Calu3 (cell line): ENCODE data around the gene VTA1. TPM values are rescaled to one million over a fixed set of nuclear protein-coding genes. Genes with fewer than 3 reads are reported as not detected.

ENCODE experiments used
- BruUV-seq: library from RNA; stranded (reverse); fragments of 400-500 nt; replicated peaks from 2 replicates; lab custom pipeline; 2021; lab: Mats Ljungman, UMichigan
- CTCF ChIA-PET: fragments of 300-600 bp; sonication (Branson Sonifier 250); formaldehyde crosslinking; loops from one replicate; lab custom pipeline; 2022; ENCODE audit warnings: antibody characterized with exemption; lab: Charles Lee
- DNase-seq: peaks from one replicate; pipeline ENCODE4 v3.0.0; 2022
- H3K27ac Mint-ChIP-seq: one replicate; pipeline ENCODE4 v1.8.0; 2022; ENCODE audit warnings: mixed read lengths; ENCODE audit not compliant: unreplicated experiment
- H3K27me3 Mint-ChIP-seq: one replicate; pipeline ENCODE4 v1.8.0; 2022; ENCODE audit warnings: mixed read lengths; ENCODE audit not compliant: unreplicated experiment
- H3K36me3 Mint-ChIP-seq: one replicate; pipeline ENCODE4 v1.8.0; 2022; ENCODE audit warnings: mild to moderate bottlenecking, moderate library complexity, mixed read lengths; ENCODE audit not compliant: insufficient read depth, unreplicated experiment
- H3K4me1 Mint-ChIP-seq: one replicate; pipeline ENCODE4 v1.8.0; 2022; ENCODE audit warnings: mild to moderate bottlenecking, low read depth, mixed read lengths; ENCODE audit not compliant: unreplicated experiment
- H3K4me3 Mint-ChIP-seq: one replicate; pipeline ENCODE4 v1.8.0; 2022; ENCODE audit warnings: mild to moderate bottlenecking, low read depth, moderate library complexity, mixed read lengths; ENCODE audit not compliant: unreplicated experiment
- H3K9me3 Mint-ChIP-seq: one replicate; pipeline ENCODE4 v1.8.0; 2022; ENCODE audit warnings: low read depth, mixed read lengths; ENCODE audit not compliant: unreplicated experiment
- CTCF ChIP-seq: fragments of 200-600 bp; IDR thresholded peaks from one replicate; pipeline ENCODE4 v1.8.0; 2022; ENCODE audit warnings: antibody characterized with exemption; ENCODE audit not compliant: unreplicated experiment
- intact Hi-C: fragments of 100-400 bp; cut with micrococcal nuclease; formaldehyde crosslinking; loops from one replicate; pipeline ENCODE4 v1.10.0; 2022; ENCODE audit not compliant: unreplicated experiment
- total RNA-seq: library from RNA; stranded (reverse); gene quantifications from 2 replicates; pipeline ENCODE4 v1.2.3, GENCODE V29; 2022

Gene VTA1
- total RNA-seq, 1 experiment from 2014 or later, result 35.5 TPM

- Mint-ChIP-seq H3K27ac (no peak overlapping the region), H3K9me3 (no peaks in the 10 kb centered on the region), H3K27me3 (no peaks in the 10 kb centered on the region), H3K4me1 (no peaks in the 10 kb centered on the region), H3K36me3 (no peaks in the 10 kb centered on the region), H3K4me3 (no peak overlapping the region)
- TF ChIP-seq CTCF, result no peak
- CTCF ChIA-PET, result no interaction called here
- DNase-seq, result no peak
- BruUV-seq, result no TSS peak
- intact Hi-C loops, result no loop called here
These were observed 24.3 kb downstream of the VTA1 start for GRCh38 chr6:142171351-142171750.

DNA sequence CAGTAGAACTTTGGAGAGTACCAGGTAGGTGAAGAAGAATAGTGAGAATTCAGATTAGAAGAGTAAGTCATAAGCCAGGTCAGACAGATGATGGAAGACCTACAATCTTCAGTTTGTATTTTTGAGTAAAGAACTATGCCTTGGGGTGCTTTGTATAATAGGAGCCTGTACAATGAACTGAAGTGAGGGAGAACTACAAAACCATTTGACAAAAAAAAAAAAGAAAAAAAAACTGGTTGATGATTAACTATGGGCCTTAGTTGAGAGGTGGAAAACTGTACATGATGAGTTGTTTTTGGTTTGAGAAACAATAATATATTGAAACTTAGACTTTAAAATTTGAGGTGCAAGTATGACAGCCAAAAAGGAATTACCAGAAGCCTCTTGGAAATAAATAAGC is 25.7 kb downstream of the VTA1 start:
- DNase-seq, result no peak
- Mint-ChIP-seq H3K36me3 (peaks cover 5% of the 10 kb centered on the region), H3K27ac (no peak overlapping the region), H3K27me3 (no peaks in the 10 kb centered on the region), H3K9me3 (no peaks in the 10 kb centered on the region), H3K4me3 (no peak overlapping the region), H3K4me1 (no peaks in the 10 kb centered on the region)
- BruUV-seq, result no TSS peak
- CTCF ChIA-PET, result no interaction called here
- intact Hi-C loops, result no loop called here
- TF ChIP-seq CTCF, result no peak

DNA sequence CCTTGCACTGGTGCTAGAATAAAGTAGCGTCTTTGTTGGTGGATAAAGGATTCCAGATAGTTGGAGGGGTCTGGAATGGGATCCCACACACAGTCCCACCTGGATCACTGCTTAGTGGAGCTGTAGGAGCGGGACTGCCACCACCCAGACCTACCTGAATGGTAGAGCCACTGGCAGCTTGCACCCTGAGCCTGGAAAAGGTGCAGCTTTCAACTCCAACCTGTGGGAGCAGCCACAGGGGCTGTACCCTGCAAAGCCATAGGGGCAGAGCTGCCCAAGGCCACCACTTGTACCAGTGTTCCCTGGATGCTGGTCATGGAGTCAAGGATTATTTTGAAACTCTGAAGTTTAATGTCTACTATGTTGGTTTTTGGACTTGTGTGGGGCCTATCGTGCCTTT is 26.9 kb downstream of the VTA1 start:
- Mint-ChIP-seq H3K27ac (no peak overlapping the region), H3K27me3 (no peaks in the 10 kb centered on the region), H3K4me1 (no peaks in the 10 kb centered on the region), H3K4me3 (no peak overlapping the region), H3K36me3 (peaks cover 5% of the 10 kb centered on the region), H3K9me3 (no peaks in the 10 kb centered on the region)
- CTCF ChIA-PET, result interaction anchor here (0.6 kb wide), 1 partner anchor 86 kb away, joined by 3 read pairs; no protein-coding TSS in a partner anchor
- DNase-seq, result no peak
- intact Hi-C loops, result no loop called here
- TF ChIP-seq CTCF, result no peak
- no TSS peak for BruUV-seq

DNA sequence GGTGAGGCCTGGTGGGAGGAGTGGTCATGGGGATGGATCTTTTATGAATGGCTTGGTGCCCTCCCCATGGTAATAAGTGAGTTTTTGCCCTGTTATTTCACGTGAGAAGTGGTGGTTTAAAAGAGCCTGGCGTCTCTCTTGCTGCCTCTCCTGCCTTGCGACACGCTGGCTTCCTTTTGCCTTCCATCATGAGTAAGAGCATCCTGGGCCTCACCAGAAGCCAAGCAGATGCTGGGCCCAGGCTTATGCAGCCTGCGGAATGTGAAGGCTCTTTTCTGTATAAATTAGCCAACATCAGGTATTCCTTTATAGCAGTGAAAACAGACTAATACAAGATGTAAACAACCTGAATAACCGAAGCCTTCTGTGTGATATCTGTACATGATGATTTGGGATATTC is 27.6 kb downstream of the VTA1 start:
- TF ChIP-seq CTCF, result no peak
- peaks cover 5% of the 10 kb centered on the region for H3K36me3 Mint-ChIP-seq
- intact Hi-C loops, result no loop called here
- DNase-seq, result no peak
- H3K9me3 Mint-ChIP-seq, result no peaks in the 10 kb centered on the region
- no peak overlapping the region for H3K27ac Mint-ChIP-seq
- CTCF ChIA-PET, result interaction anchor here (0.6 kb wide), 1 partner anchor 85 kb away, joined by 3 read pairs; no protein-coding TSS in a partner anchor
- no peaks in the 10 kb centered on the region for H3K4me1 Mint-ChIP-seq
- BruUV-seq, result no TSS peak
- no peak overlapping the region for H3K4me3 Mint-ChIP-seq
- H3K27me3 Mint-ChIP-seq, result no peaks in the 10 kb centered on the region
